Endothelial cell of umbilical vein (primary cell): ENCODE measurements around the gene IRGM. TPM values are rescaled to one million over a fixed set of nuclear protein-coding genes. Genes with fewer than 3 reads are reported as not detected.

Experiments
- BruUV-seq: library from RNA; stranded (reverse); fragments of 400-500 nt; replicated peaks from 2 replicates; lab custom pipeline; 2021; lab: Mats Ljungman, UMichigan
- CTCF ChIA-PET: fragments of 300-600, 350-600 bp; sonication (Branson Sonifier 250); formaldehyde crosslinking; loops from one replicate; lab custom pipeline; 2021; ENCODE audit warnings: antibody characterized with exemption, inconsistent platforms; lab: Charles Lee
- POLR2A ChIA-PET: fragments of 300-600, 350-600 bp; sonication (Branson Sonifier 250); formaldehyde crosslinking; loops from one replicate; lab custom pipeline; 2021; ENCODE audit warnings: antibody characterized with exemption, inconsistent platforms; lab: Charles Lee
- DNase-seq: peaks from one replicate; pipeline ENCODE4 v3.0.0-alpha.2; 2011; ENCODE audit warnings: low read depth, low spot score
- FAIRE-seq: peaks from 2 replicates; lab custom pipeline; 2011; peaks lifted over from hg19 to GRCh38; lab: Jason Lieb, UNC
- H2AFZ ChIP-seq: 2 replicates; pipeline ENCODE4 v1.6.0; 2012; ENCODE audit warnings: low read depth, low read length, control low read depth, inconsistent platforms
- H3K27ac ChIP-seq: 2 replicates; pipeline ENCODE4 v1.5.1; 2011; ENCODE audit warnings: low read depth, mild to moderate bottlenecking, control low read depth, low read length, moderate library complexity; ENCODE audit not compliant: insufficient read depth
- H3K27me3 ChIP-seq, 2 experiments: 2 replicates each; pipeline versions ENCODE4 v1.6.0 to v1.6.1; 2011; ENCODE audit warnings: low read length in 2 of 2, mixed read lengths in 1 of 2; ENCODE audit not compliant: control insufficient read depth in 2 of 2, insufficient read depth in 2 of 2
- H3K36me3 ChIP-seq, 2 experiments: 2 replicates in 1 of 2; 3 replicates in 1 of 2; pipeline ENCODE4 v1.5.1; 2011; ENCODE audit warnings: low read length in 2 of 2, mild to moderate bottlenecking in 1 of 2, moderate library complexity in 1 of 2; ENCODE audit not compliant: control insufficient read depth in 2 of 2, insufficient read depth in 2 of 2; ENCODE audit errors: extremely low read depth in 1 of 2
- H3K4me1 ChIP-seq: 3 replicates; pipeline ENCODE4 v1.5.1; 2011; ENCODE audit warnings: mild to moderate bottlenecking, low read length; ENCODE audit not compliant: control insufficient read depth, insufficient read depth; ENCODE audit errors: extremely low read depth
- H3K4me2 ChIP-seq: 2 replicates; pipeline ENCODE4 v1.6.1; 2011; ENCODE audit warnings: low read length, control low read depth, mixed read lengths; ENCODE audit not compliant: insufficient read depth
- H3K4me3 ChIP-seq, 3 experiments: fragments of 200-600 bp in 1 of 3; sonication (generic), shearing (Covaris generic) in 1 of 3; replicated peaks in 1 of 3; 2 replicates each; pipeline ENCODE4 v1.5.1; 2011 to 2016; ENCODE audit warnings: control low read depth in 3 of 3, low read length in 3 of 3, mild to moderate bottlenecking in 2 of 3, inconsistent platforms in 1 of 3, low read depth in 1 of 3, moderate library complexity in 1 of 3; ENCODE audit not compliant: insufficient read depth in 1 of 3
- H3K79me2 ChIP-seq: 2 replicates; pipeline ENCODE4 v1.6.0; 2012; ENCODE audit warnings: low read length, inconsistent platforms; ENCODE audit not compliant: control insufficient read depth, insufficient read depth
- H3K9ac ChIP-seq: replicated peaks from 2 replicates; pipeline ENCODE3; 2011; ENCODE audit warnings: low read length, control low read depth; ENCODE audit not compliant: insufficient read depth; ENCODE audit errors: extremely low read depth
- H3K9me1 ChIP-seq: replicated peaks from 3 replicates; pipeline ENCODE4 v1.6.0; 2011; ENCODE audit warnings: mild to moderate bottlenecking, low read length; ENCODE audit not compliant: control insufficient read depth, insufficient read depth; ENCODE audit errors: extremely low read depth
- H3K9me3 ChIP-seq: replicated peaks from 2 replicates; pipeline ENCODE4 v1.5.1; 2012; ENCODE audit warnings: low read length, inconsistent platforms; ENCODE audit not compliant: control insufficient read depth, insufficient read depth
- H4K20me1 ChIP-seq: replicated peaks from 2 replicates; pipeline ENCODE3; 2011; ENCODE audit warnings: mild to moderate bottlenecking, low read length; ENCODE audit not compliant: control insufficient read depth, insufficient read depth; ENCODE audit errors: extremely low read depth
- CTCF ChIP-seq, 2 donors: IDR thresholded peaks; 1 replicate in 1 of 2; 2 replicates in 1 of 2; pipeline ENCODE4 v1.5.1; 2011; ENCODE audit warnings: low read length in 2 of 2, mild to moderate bottlenecking in 2 of 2, moderate library complexity in 2 of 2, control low read depth in 1 of 2, inconsistent platforms in 1 of 2, low read depth in 1 of 2; ENCODE audit not compliant: insufficient read depth in 1 of 2; ENCODE audit errors: extremely low read depth in 1 of 2
- EZH2 ChIP-seq: IDR thresholded peaks from 2 replicates; pipeline ENCODE4 v1.6.1; 2012; ENCODE audit warnings: borderline replicate concordance, low read depth, mild to moderate bottlenecking, moderate library complexity, low read length, inconsistent platforms; ENCODE audit not compliant: severe bottlenecking
- FOS ChIP-seq: IDR thresholded peaks from 2 replicates; pipeline ENCODE4 v1.6.1; 2011; ENCODE audit warnings: mild to moderate bottlenecking, low read length, moderate library complexity, borderline replicate concordance; ENCODE audit not compliant: insufficient read depth
- GATA2 ChIP-seq: IDR thresholded peaks from 2 replicates; pipeline ENCODE4 v1.7.0; 2011; ENCODE audit warnings: low read depth, mild to moderate bottlenecking, moderate library complexity, mixed read lengths, low read length; ENCODE audit not compliant: insufficient read length, insufficient read depth
- JUN ChIP-seq: IDR thresholded peaks from 2 replicates; pipeline ENCODE4 v1.6.1; 2011; ENCODE audit warnings: borderline replicate concordance, low read depth; ENCODE audit not compliant: insufficient read length, insufficient read depth
- MYC ChIP-seq: IDR thresholded peaks from one replicate; pipeline ENCODE4 v1.6.1; 2011; ENCODE audit warnings: mild to moderate bottlenecking, low read depth, low read length
- POLR2A ChIP-seq: IDR thresholded peaks from 2 replicates; pipeline ENCODE4 v1.6.1; 2012; ENCODE audit warnings: low read depth, mild to moderate bottlenecking, control low read depth, low read length
- POLR2AphosphoS5 ChIP-seq: IDR thresholded peaks from 2 replicates; pipeline ENCODE4 v1.6.1; 2012; ENCODE audit warnings: low read depth, mild to moderate bottlenecking, control low read depth, low read length, moderate library complexity; ENCODE audit not compliant: insufficient read depth
- dilution Hi-C: fragments of 300-500 bp; cut with MboI; formaldehyde crosslinking; loops from one replicate; pipeline ENCODE4 v1.15.0; 2019; ENCODE audit warnings: low sequenced_read_pairs; ENCODE audit not compliant: extremely low pct_ligation_motif_present
- intact Hi-C: fragments of 100-400 bp; cut with micrococcal nuclease; formaldehyde crosslinking; loops from one replicate; pipeline ENCODE4 v1.10.0; 2022
- polyA plus RNA-seq, 4 experiments: library from polyadenylated mRNA; depleted of rRNA in 3 of 4; stranded (reverse) in 3 of 4; unstranded in 1 of 4; fragments of >200 nt; gene quantifications; 2 replicates each; pipeline versions ENCODE4 v1.2.1 to v1.2.3, GENCODE V29; 2011 to 2012; ENCODE audit warnings: missing spikeins in 1 of 4
- total RNA-seq: library from RNA; stranded (reverse); gene quantifications from 2 replicates; pipeline ENCODE4 v1.2.3, GENCODE V29; 2021
- TF ChIP-seq, protein P1 (sequence below): IDR thresholded peaks from 2 replicates; pipeline ENCODE4 v1.6.1; 2011; ENCODE audit not compliant: insufficient read depth, insufficient read length

The IRGM gene
- total and polyA plus RNA-seq, 2 donors (not counting 3 experiments of a cell fraction or from before 2014, with no cell fraction given): not detected

GRCh38 chr5:150862070-150862469 lies 15.7 kb downstream of the IRGM start:
- Histone ChIP-seq H3K27me3 (peaks cover 0 to 2% of the 10 kb centered on the region in 2 experiments), H3K79me2 (no peaks in the 10 kb centered on the region), H3K4me2 (no peak overlapping the region), H3K27ac (no peak overlapping the region), H3K9me3 (no peaks in the 10 kb centered on the region), H3K9me1 (no peaks in the 10 kb centered on the region), H3K9ac (no peak overlapping the region), H3K4me1 (no peaks in the 10 kb centered on the region), H4K20me1 (no peaks in the 10 kb centered on the region), H3K4me3 (no peak overlapping the region), H2AFZ (no peak overlapping the region), H3K36me3 (no peaks in the 10 kb centered on the region)
- no TSS peak for BruUV-seq
- POLR2A ChIA-PET: no interaction called here
- dilution Hi-C loops (no loop called here), intact Hi-C loops (no loop called here)
- CTCF ChIA-PET: no interaction called here
- DNase-seq (no peak), FAIRE-seq (no peak)
- TF ChIP-seq MYC (no peak), CTCF (IDR thresholded peaks at IDR 0.05; ENCODE audit: extremely low read depth in 1 of 2, insufficient read depth in 1 of 2, low read depth in 1 of 2, low read length in 2 of 2) (no peak), POLR2A (no peak), FOS (no peak), EZH2 (no peak), GATA2 (no peak)

DNA sequence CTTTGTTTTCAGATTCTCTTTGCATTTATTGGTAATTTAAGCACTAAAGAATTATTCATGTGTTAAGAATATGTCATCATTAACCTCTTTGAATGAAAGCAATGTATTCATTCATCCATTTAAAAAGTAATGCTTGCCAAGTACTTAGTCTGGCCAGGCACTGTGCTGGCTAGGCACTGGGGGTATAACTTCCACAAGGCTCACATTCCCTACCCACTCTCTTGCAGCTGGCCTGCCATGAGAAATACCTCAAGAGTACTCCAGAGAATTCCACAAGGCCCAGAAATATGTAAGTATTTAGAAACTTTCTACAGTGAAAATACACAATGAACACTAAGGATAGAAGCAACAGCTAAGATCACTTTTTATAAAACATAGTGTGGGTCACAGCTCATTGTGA lies 33.0 kb downstream of the IRGM start:
- CTCF ChIA-PET: interaction anchor here (1.5 kb wide), 1 partner anchor 78 kb away, joined by 3 read pairs; no protein-coding TSS in a partner anchor

More for the DNA sequence above, 33.0 kb downstream of the IRGM start:
- Histone ChIP-seq H3K27me3 (no peaks in the 10 kb centered on the region), H3K36me3 (no peaks in the 10 kb centered on the region), H3K27ac (no peak overlapping the region), H4K20me1 (no peaks in the 10 kb centered on the region), H3K4me1 (no peaks in the 10 kb centered on the region), H3K4me3 (no peak overlapping the region), H3K9ac (no peak overlapping the region), H3K9me1 (no peaks in the 10 kb centered on the region), H3K79me2 (no peaks in the 10 kb centered on the region), H3K9me3 (no peaks in the 10 kb centered on the region), H3K4me2 (no peak overlapping the region), H2AFZ (no peak overlapping the region)
- dilution Hi-C loops: no loop called here
- DNase-seq: no peak
- FAIRE-seq: no peak
- POLR2A ChIA-PET: no interaction called here
- TF ChIP-seq CTCF (IDR thresholded peaks at IDR 0.05; ENCODE audit: extremely low read depth in 1 of 2, insufficient read depth in 1 of 2, low read depth in 1 of 2, low read length in 2 of 2): no peak
- no peak for TF ChIP-seq FOS
- no peak for TF ChIP-seq POLR2AphosphoS5
- TF ChIP-seq MYC: no peak
- TF ChIP-seq GATA2: no peak
- TF ChIP-seq, protein P1, sequence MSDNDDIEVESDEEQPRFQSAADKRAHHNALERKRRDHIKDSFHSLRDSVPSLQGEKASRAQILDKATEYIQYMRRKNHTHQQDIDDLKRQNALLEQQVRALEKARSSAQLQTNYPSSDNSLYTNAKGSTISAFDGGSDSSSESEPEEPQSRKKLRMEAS: no peak
- no peak for TF ChIP-seq POLR2A
- TF ChIP-seq JUN: no peak
- no peak for TF ChIP-seq EZH2
- intact Hi-C loops: no loop called here
- BruUV-seq: no TSS peak
